Common myeloid progenitor, CD34-positive (primary cell): ENCODE data around the gene EMILIN2.
A peak's percentile ranks its signal among the peaks of the same experiment; 100 is the strongest.

ENCODE experiments used
- CTCF ChIA-PET: fragments of 350-600 bp; sonication (Branson Sonifier 250); formaldehyde crosslinking; loops from one replicate; lab custom pipeline; 2021; ENCODE audit warnings: antibody characterized with exemption; lab: Charles Lee
- POLR2A ChIA-PET: fragments of 350-600 bp; sonication (Branson Sonifier 250); formaldehyde crosslinking; loops from one replicate; lab custom pipeline; 2021; ENCODE audit warnings: antibody characterized with exemption; lab: Charles Lee
- DNase-seq, 3 donors: peaks; one replicate each; pipeline versions ENCODE4 v3.0.0 to v3.0.0-alpha.2; 2013
- H3K27ac ChIP-seq, 2 experiments: 1 replicate in 1 of 2; 2 replicates in 1 of 2; pipeline ENCODE4 v1.7.0; 2013; ENCODE audit warnings: inconsistent platforms in 2 of 2, low read length in 2 of 2, mild to moderate bottlenecking in 2 of 2, low read depth in 1 of 2, moderate library complexity in 1 of 2; ENCODE audit not compliant: severe bottlenecking in 2 of 2, insufficient read depth in 1 of 2, poor library complexity in 1 of 2
- H3K27me3 ChIP-seq, 5 experiments: replicated peaks in 2 of 5; 1 replicate in 3 of 5; 2 replicates in 2 of 5; pipeline versions ENCODE4 v1.6.1 to v1.7.0; 2013; ENCODE audit warnings: low read length in 4 of 5, mild to moderate bottlenecking in 2 of 5, moderate library complexity in 2 of 5, inconsistent platforms in 1 of 5; ENCODE audit not compliant: insufficient read depth in 5 of 5, control insufficient read depth in 4 of 5
- H3K36me3 ChIP-seq, 4 experiments: 1 replicate in 2 of 4; 2 replicates in 2 of 4; pipeline versions ENCODE4 v1.6.1 to v1.7.0; 2013; ENCODE audit warnings: low read length in 3 of 4, control low read depth in 1 of 4, mild to moderate bottlenecking in 1 of 4; ENCODE audit not compliant: control insufficient read depth in 4 of 4, insufficient read depth in 4 of 4
- H3K4me1 ChIP-seq, 4 experiments: 1 replicate in 3 of 4; 2 replicates in 1 of 4; pipeline versions ENCODE4 v1.6.1 to v1.7.1; 2013; ENCODE audit warnings: low read length in 3 of 4, mild to moderate bottlenecking in 3 of 4, control low read depth in 1 of 4, inconsistent platforms in 1 of 4, moderate library complexity in 1 of 4; ENCODE audit not compliant: control insufficient read depth in 4 of 4, insufficient read depth in 4 of 4; ENCODE audit errors: control extremely low read depth in 1 of 4
- H3K4me3 ChIP-seq, 7 experiments: 1 replicate in 4 of 7; 2 replicates in 3 of 7; pipeline versions ENCODE4 v1.5.1 to v1.7.0; 2013; ENCODE audit warnings: mild to moderate bottlenecking in 7 of 7, low read length in 6 of 7, moderate library complexity in 6 of 7, inconsistent platforms in 2 of 7, low read depth in 2 of 7, control low read depth in 1 of 7; ENCODE audit not compliant: insufficient read depth in 4 of 7, control insufficient read depth in 1 of 7; ENCODE audit errors: extremely low read depth in 1 of 7
- H3K9me3 ChIP-seq, 5 experiments: 1 replicate in 4 of 5; 2 replicates in 1 of 5; pipeline versions ENCODE4 v1.6.1 to v1.7.1; 2013; ENCODE audit warnings: low read length in 4 of 5, mild to moderate bottlenecking in 2 of 5, inconsistent platforms in 1 of 5, low read depth in 1 of 5, moderate library complexity in 1 of 5; ENCODE audit not compliant: control insufficient read depth in 4 of 5, insufficient read depth in 2 of 5; ENCODE audit errors: control extremely low read depth in 1 of 5
- WGBS: methylation state at CpG from one replicate; pipeline ENCODE4 v1.1.5; 2013; ENCODE audit not compliant: insufficient coverage; 5-methylcytosine and 5-hydroxymethylcytosine counted together

EMILIN2 gene

DNA sequence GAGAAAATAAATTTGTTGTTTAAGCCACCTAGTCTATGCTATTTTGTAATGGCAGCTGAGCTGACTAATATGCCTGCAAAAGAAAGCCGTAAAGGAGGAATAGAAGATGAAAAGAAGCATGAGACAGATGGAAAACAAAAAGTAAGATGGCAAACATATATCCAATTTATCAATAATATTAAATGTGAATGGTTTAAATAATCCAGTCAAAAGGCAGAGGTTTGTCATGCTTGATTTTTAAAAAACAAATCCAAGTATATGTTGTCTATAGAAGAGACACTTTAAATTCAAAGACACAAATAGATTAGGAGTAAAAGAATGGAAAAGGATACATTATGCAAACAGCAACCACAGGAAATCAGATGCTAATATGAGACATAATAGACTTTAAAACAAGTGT is 35.4 kb upstream of the EMILIN2 start:
- H3K9me3 ChIP-seq: peaks cover 3 to 11% (median 7%) of the 10 kb centered on the region in 5 experiments
- no peak overlapping the region for H3K27ac ChIP-seq
- no peak for DNase-seq
- H3K36me3 ChIP-seq: no peaks in the 10 kb centered on the region
- no CpG with 5 or more reads among the region's 1 CpG for WGBS
- CTCF ChIA-PET: no interaction called here
- H3K4me1 ChIP-seq: no peaks in the 10 kb centered on the region
- no peaks in the 10 kb centered on the region for H3K27me3 ChIP-seq
- no peak overlapping the region for H3K4me3 ChIP-seq
- POLR2A ChIA-PET: no interaction called here

DNA sequence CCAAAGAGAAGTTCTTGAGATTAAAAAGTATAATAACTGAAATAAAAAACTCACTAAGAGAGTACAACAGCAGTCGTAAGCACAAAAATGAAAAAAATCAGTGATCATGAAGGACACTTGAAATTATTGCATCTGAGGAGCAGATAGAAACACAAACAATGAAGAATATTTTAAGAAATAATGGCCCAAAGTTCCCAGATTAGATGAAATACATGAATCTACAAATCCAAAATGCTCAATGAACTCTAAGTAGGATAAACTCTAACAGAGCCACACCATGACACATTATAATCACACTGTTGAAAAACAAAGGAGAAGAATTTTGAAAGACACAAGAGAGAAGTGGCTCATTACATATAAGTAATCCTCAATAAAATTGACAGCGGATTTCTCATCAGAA is 31.9 kb upstream of the EMILIN2 start:
- H3K27me3 ChIP-seq: no peaks in the 10 kb centered on the region
- ChIA-PET CTCF (no interaction called here), POLR2A (no interaction called here)
- no peaks in the 10 kb centered on the region for H3K4me1 ChIP-seq
- DNase-seq: no peak
- peaks cover 5 to 7% (median 6%) of the 10 kb centered on the region in 5 experiments for H3K9me3 ChIP-seq
- H3K36me3 ChIP-seq: no peaks in the 10 kb centered on the region
- H3K4me3 ChIP-seq: no peak overlapping the region
- no peak overlapping the region for H3K27ac ChIP-seq
- WGBS: no CpG with 5 or more reads among the region's 2 CpGs

DNA sequence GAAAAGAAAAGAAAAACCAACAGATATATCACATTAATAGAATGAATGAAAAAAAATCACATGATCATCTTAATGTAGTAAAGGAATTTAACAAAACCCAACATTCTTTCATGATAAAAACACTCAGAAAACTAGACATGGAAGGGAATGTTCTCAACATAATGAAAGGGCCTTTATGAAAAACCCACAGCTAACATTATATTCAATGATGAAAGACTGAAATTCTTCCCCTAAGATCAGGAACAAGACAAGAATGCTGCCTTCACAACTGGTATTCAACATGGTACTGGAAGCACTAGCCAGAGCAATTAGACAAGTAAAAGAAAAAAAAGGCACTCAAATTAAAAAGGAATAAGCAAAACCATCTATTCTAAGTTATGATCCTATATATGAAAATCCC is 28.5 kb upstream of the EMILIN2 start:
- peaks cover 0 to 5% (median 3%) of the 10 kb centered on the region in 5 experiments for H3K9me3 ChIP-seq
- no peak overlapping the region for H3K27ac ChIP-seq
- H3K27me3 ChIP-seq: no peaks in the 10 kb centered on the region
- H3K36me3 ChIP-seq: no peaks in the 10 kb centered on the region
- ChIA-PET CTCF (no interaction called here), POLR2A (no interaction called here)
- DNase-seq: no peak
- no peaks in the 10 kb centered on the region for H3K4me1 ChIP-seq
- H3K4me3 ChIP-seq: no peak overlapping the region

DNA sequence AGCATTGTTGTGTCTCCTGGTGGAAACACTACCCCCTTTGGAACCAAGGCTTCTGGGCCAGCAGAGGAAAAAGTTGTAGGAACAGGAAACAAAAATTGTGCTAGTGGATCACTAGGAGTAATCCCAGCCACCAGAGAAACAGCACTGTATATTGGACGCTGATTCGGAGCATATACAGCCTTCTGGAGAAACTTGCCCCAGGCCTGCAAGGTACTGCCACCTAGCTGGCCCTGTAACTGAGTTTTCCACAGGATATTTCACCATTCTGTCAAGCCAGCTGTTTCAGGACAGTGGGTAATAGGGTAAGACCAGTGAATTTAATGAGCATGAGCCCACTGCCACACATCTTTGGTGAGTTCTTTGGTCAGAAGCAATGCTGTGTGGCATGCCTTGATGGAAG is 25.1 kb upstream of the EMILIN2 start:
- H3K27me3 ChIP-seq: no peaks in the 10 kb centered on the region
- H3K9me3 ChIP-seq: peaks cover 0 to 2% (median 0%) of the 10 kb centered on the region in 5 experiments
- H3K27ac ChIP-seq: no peak overlapping the region
- POLR2A ChIA-PET: no interaction called here
- H3K4me3 ChIP-seq: no peak overlapping the region
- 100% methylated on average over 2 of the region's 2 CpGs for WGBS
- DNase-seq: no peak
- H3K4me1 ChIP-seq: no peaks in the 10 kb centered on the region
- CTCF ChIA-PET: no interaction called here
- no peaks in the 10 kb centered on the region for H3K36me3 ChIP-seq

DNA sequence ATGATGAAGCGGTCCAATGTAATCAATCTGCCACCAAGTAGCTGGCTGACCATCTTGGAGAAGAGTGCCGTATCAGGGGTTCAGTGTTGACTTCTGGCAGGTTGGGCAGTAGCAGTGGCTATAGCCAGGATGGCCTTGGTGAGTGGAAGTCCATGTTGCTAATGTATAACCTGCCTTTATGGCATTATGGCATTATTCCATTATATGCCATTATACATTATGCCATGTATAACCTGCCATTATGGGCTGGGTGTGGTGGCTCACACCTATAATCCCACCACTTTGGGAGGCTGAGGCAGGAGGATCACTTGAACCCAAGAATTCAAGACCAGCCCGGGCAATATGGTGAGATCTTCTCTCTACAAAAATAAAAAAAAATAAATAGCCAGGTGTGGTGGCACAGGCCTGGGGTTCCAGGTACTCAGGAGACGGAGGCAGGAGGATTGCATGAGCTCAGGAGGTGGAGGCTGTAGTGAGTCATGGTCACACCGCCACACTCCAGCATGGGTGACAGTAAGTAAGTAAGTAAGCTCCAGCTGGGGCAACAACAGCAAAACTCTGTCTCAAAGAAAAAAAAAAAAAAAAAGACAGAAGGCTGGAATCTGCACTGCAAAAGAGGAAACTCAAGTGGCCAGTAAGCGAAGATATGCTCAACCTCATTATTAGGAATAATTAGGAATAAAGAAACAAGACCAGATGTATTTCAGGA is 24.4 kb upstream of the EMILIN2 start:
- ChIA-PET POLR2A (no interaction called here), CTCF (no interaction called here)
- no peaks in the 10 kb centered on the region for H3K36me3 ChIP-seq
- H3K4me3 ChIP-seq: no peak overlapping the region
- H3K27me3 ChIP-seq: no peaks in the 10 kb centered on the region
- WGBS: 94% methylated on average over 2 of the region's 6 CpGs
- no peaks in the 10 kb centered on the region for H3K4me1 ChIP-seq
- DNase-seq: peak in 1 of 3 donors; percentile 15
- peaks cover 0 to 2% (median 0%) of the 10 kb centered on the region in 5 experiments for H3K9me3 ChIP-seq
- H3K27ac ChIP-seq: no peak overlapping the region

DNA sequence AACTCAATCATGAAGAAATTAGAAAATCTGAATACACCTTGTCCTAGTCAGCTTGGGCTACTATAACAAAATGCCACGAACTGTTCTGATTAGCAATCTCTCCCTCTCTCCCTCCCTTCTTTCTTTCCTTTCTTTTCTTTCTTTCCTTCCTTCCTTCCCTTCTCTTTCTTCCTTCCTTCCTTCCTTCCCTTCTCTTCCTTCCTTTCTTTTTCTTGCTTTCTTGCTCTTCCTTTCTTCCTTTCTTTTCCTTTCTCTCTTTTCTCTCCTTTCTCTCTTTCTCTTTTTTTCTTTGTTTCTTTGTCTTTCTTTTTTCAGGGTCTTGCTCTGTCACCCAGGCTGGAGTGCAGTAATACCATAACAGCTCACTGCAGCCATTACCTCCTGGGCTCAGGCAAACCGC is 23.6 kb upstream of the EMILIN2 start:
- Histone ChIP-seq H3K4me1 (no peaks in the 10 kb centered on the region), H3K4me3 (no peak overlapping the region), H3K27me3 (no peaks in the 10 kb centered on the region), H3K27ac (no peak overlapping the region), H3K36me3 (no peaks in the 10 kb centered on the region), H3K9me3 (peaks cover 0 to 2% (median 0%) of the 10 kb centered on the region in 5 experiments)
- ChIA-PET CTCF (no interaction called here), POLR2A (no interaction called here)
- 85% methylated on average over 1 of the region's 2 CpGs for WGBS
- DNase-seq: no peak

DNA sequence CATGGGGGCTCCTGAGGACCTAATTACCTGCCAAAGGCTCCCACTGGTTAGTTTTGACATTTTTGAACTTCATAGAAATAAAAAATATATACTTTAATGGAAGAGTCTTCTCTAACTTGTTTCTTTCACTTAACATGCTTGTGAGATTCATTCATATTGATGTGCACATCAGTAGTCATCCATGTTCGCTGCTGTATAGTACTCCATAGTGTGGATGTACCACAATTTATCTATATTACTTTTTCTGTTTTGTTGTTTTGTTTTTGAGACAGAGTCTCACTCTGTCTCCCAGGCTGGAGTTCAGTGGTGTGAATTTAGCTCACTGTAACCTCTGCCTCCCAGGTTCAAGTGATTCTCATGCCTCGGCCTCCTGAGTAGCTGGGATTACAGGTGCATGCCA is 22.8 kb upstream of the EMILIN2 start:
- no peak for DNase-seq
- Histone ChIP-seq H3K4me3 (no peak overlapping the region), H3K36me3 (no peaks in the 10 kb centered on the region), H3K4me1 (no peaks in the 10 kb centered on the region), H3K9me3 (no peaks in the 10 kb centered on the region), H3K27ac (no peak overlapping the region), H3K27me3 (no peaks in the 10 kb centered on the region)
- POLR2A ChIA-PET: no interaction called here
- CTCF ChIA-PET: no interaction called here
- WGBS: no CpG with 5 or more reads among the region's 2 CpGs
